RWPE2 (cell line): ENCODE results near the gene RAD21L1.

Experiments
- ATAC-seq: fragments of 200-7000 bp; cut with Tn5 transposase; 3 replicates; pipeline ENCODE4 v1.9.1; 2021; ENCODE audit warnings: low read depth
- DNase-seq: peaks from one replicate; pipeline ENCODE4 v3.0.0-alpha.2; 2020; ENCODE audit warnings: low spot score
- H3K27ac ChIP-seq: fragments of 450-650 bp; 2 replicates; pipeline ENCODE4 v1.5.1; 2017; ENCODE audit warnings: mild to moderate bottlenecking; ENCODE audit not compliant: poor library complexity, severe bottlenecking
- H3K27me3 ChIP-seq: fragments of 250-450 bp; sonication (Bioruptor Pico); 2 replicates; pipeline ENCODE4 v1.5.1; 2021; ENCODE audit warnings: mild to moderate bottlenecking, moderate library complexity; ENCODE audit not compliant: insufficient read depth, poor library complexity, severe bottlenecking
- H3K36me3 ChIP-seq: fragments of 250-450 bp; sonication (Bioruptor Pico); 2 replicates; pipeline ENCODE4 v1.5.1; 2020; ENCODE audit warnings: low read depth, mild to moderate bottlenecking, moderate library complexity
- H3K4me1 ChIP-seq: fragments of 250-450 bp; sonication (Bioruptor Pico); 2 replicates; pipeline ENCODE4 v1.5.1; 2021; ENCODE audit warnings: mild to moderate bottlenecking, moderate library complexity; ENCODE audit not compliant: insufficient read depth, poor library complexity, severe bottlenecking
- H3K4me3 ChIP-seq: fragments of 250-450 bp; sonication (Bioruptor Pico); 2 replicates; pipeline ENCODE4 v1.5.1; 2021; ENCODE audit warnings: mild to moderate bottlenecking, moderate library complexity; ENCODE audit not compliant: severe bottlenecking
- H3K9me3 ChIP-seq: fragments of 250-450 bp; sonication (Bioruptor Pico); 2 replicates; pipeline ENCODE4 v1.5.1; 2021; ENCODE audit warnings: mild to moderate bottlenecking, moderate library complexity; ENCODE audit not compliant: severe bottlenecking
- TF ChIP-seq, protein P1 (sequence below): fragments of 450-650 bp; IDR thresholded peaks from one replicate; pipeline ENCODE4 v1.5.1; 2017; ENCODE audit warnings: mild to moderate bottlenecking, moderate library complexity; ENCODE audit not compliant: poor library complexity, severe bottlenecking

Gene RAD21L1

GRCh38 chr20:1263853-1264252 is 38.0 kb downstream of the RAD21L1 start:
- Histone ChIP-seq H3K4me3 (no peak overlapping the region), H3K4me1 (no peaks in the 10 kb centered on the region), H3K27ac (no peak overlapping the region), H3K27me3 (peaks cover 7% of the 10 kb centered on the region), H3K9me3 (no peaks in the 10 kb centered on the region), H3K36me3 (no peaks in the 10 kb centered on the region)
- ATAC-seq: no peak
- no peak for DNase-seq
- TF ChIP-seq, protein P1, sequence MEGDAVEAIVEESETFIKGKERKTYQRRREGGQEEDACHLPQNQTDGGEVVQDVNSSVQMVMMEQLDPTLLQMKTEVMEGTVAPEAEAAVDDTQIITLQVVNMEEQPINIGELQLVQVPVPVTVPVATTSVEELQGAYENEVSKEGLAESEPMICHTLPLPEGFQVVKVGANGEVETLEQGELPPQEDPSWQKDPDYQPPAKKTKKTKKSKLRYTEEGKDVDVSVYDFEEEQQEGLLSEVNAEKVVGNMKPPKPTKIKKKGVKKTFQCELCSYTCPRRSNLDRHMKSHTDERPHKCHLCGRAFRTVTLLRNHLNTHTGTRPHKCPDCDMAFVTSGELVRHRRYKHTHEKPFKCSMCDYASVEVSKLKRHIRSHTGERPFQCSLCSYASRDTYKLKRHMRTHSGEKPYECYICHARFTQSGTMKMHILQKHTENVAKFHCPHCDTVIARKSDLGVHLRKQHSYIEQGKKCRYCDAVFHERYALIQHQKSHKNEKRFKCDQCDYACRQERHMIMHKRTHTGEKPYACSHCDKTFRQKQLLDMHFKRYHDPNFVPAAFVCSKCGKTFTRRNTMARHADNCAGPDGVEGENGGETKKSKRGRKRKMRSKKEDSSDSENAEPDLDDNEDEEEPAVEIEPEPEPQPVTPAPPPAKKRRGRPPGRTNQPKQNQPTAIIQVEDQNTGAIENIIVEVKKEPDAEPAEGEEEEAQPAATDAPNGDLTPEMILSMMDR: no peak

DNA sequence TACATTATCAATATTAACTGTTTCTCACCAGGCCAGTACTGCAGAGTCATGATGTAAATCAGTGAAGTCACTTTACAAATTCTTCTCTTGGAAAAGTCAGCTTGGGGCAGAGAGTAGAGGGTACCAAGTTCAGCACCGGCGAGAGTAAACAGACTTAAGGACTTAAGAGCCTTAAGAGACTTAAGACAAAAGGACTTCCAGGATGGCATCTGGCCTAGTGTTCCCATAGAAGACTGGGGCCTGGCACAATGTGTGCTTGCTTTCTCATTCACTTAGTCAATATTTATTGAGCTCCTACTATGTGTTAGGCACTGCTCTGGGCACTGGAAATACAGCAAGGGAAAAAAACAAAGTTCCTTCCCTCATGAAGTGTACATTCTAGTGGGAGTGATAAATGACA is 38.9 kb downstream of the RAD21L1 start:
- no peaks in the 10 kb centered on the region for H3K4me1 ChIP-seq
- H3K27ac ChIP-seq: no peak overlapping the region
- ATAC-seq (no peak), DNase-seq (no peak)
- no peaks in the 10 kb centered on the region for H3K36me3 ChIP-seq
- peaks cover 7% of the 10 kb centered on the region for H3K27me3 ChIP-seq
- H3K4me3 ChIP-seq: no peak overlapping the region
- H3K9me3 ChIP-seq: no peaks in the 10 kb centered on the region
- TF ChIP-seq, protein P1: no peak

GRCh38 chr20:1265226-1265915 is 39.5 kb downstream of the RAD21L1 start:
- ATAC-seq: no peak
- peak overlapping the region; percentile 7 for H3K27ac ChIP-seq
- no peak for DNase-seq

DNA sequence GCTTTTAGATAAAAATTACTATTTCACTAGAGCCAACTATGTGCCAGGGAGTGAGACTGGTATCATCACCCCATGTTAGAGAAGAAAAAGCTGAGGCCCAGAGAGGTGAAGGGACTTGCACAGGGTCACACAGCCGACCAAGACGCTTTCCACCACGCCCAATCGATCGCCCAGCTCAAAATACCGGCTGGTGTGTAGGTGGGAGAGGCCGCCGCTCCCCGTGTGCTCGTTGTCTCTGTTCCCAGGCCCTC is 40.0 kb downstream of the RAD21L1 start:
- ATAC-seq (no peak), DNase-seq (no peak)
- TF ChIP-seq, protein P1: no peak
- Histone ChIP-seq H3K4me3 (peak overlapping the region; percentile 57), H3K9me3 (no peaks in the 10 kb centered on the region), H3K27me3 (peaks cover 2% of the 10 kb centered on the region), H3K4me1 (no peaks in the 10 kb centered on the region), H3K36me3 (no peaks in the 10 kb centered on the region), H3K27ac (peak overlapping the region; percentile 7)

More at GRCh38 chr20:1265226-1265915, 39.5 kb downstream of the RAD21L1 start:
- peak overlapping the region; percentile 57 for H3K4me3 ChIP-seq
- no peaks in the 10 kb centered on the region for H3K9me3 ChIP-seq
- peaks cover 7% of the 10 kb centered on the region for H3K27me3 ChIP-seq
- TF ChIP-seq, protein P1: no peak
- no peaks in the 10 kb centered on the region for H3K36me3 ChIP-seq
- H3K4me1 ChIP-seq: no peaks in the 10 kb centered on the region

- TF ChIP-seq, protein P1: no peak
- ATAC-seq (peak; percentile 92), DNase-seq (no peak)
Observed at GRCh38 chr20:1266167-1266973, 40.5 kb downstream of the RAD21L1 start, which contains the start of gene SNPH. TSS of gene SNPH (plus strand) at chr20:1266294. CDS start at chr20:1296240, 29,946 bp downstream.

More at GRCh38 chr20:1266167-1266973, 40.5 kb downstream of the RAD21L1 start, which contains the start of gene SNPH:
- Histone ChIP-seq H3K36me3 (no peaks in the 10 kb centered on the region), H3K27ac (peak within 1 kb of the TSS; percentile 7), H3K9me3 (no peaks in the 10 kb centered on the region), H3K27me3 (no peaks in the 10 kb centered on the region), H3K4me3 (peak within 1 kb of the TSS; percentile 57), H3K4me1 (no peaks in the 10 kb centered on the region)
